Transverse colon (tissue), 4 donors: Measurements from ENCODE around the gene ABHD16B. TPM values are rescaled to one million over a fixed set of nuclear protein-coding genes. Genes with fewer than 3 reads are reported as not detected.
A peak's percentile ranks its signal among the peaks of the same experiment; 100 is the strongest.

Source experiments
- DNase-seq: peaks from one replicate; pipeline ENCODE4 v3.0.0-alpha.2; 2019
- H3K27ac ChIP-seq, 4 donors: fragments of 200-600 bp; sonication (generic); 2 replicates each; pipeline ENCODE4 v1.5.1; 2016 to 2018; ENCODE audit warnings: inconsistent platforms in 4 of 4
- H3K27me3 ChIP-seq: fragments of 200-600 bp; sonication (generic); 2 replicates; pipeline ENCODE4 v1.5.1; 2017; ENCODE audit warnings: inconsistent platforms
- H3K36me3 ChIP-seq, 4 donors: fragments of 200-600 bp; sonication (generic); 2 replicates each; pipeline ENCODE4 v1.5.1; 2017 to 2019; ENCODE audit warnings: inconsistent platforms in 4 of 4
- H3K4me1 ChIP-seq, 4 donors: fragments of 200-600 bp; sonication (generic); 2 replicates each; pipeline ENCODE4 v1.5.1; 2017 to 2020; ENCODE audit warnings: inconsistent platforms in 4 of 4
- H3K4me3 ChIP-seq, 4 donors: fragments of 200-600 bp; sonication (generic); 1 replicate in 1 of 4; 2 replicates in 3 of 4; pipeline versions ENCODE4 v1.5.1 to v1.6.1; 2017 to 2019; ENCODE audit warnings: inconsistent platforms in 4 of 4
- H3K9me3 ChIP-seq, 2 donors: fragments of 200-600 bp; sonication (generic); 2 replicates each; pipeline ENCODE4 v1.5.1; 2017 to 2019; ENCODE audit warnings: inconsistent platforms in 2 of 2
- EP300 ChIP-seq: sonication (generic); formaldehyde crosslinking; IDR thresholded peaks from one replicate; pipeline ENCODE4 v1.6.1; 2017; ENCODE audit warnings: antibody characterized with exemption, low read depth
- POLR2A ChIP-seq: fragments of 450-650 bp; IDR thresholded peaks from one replicate; pipeline ENCODE4 v1.6.1; 2016; ENCODE audit warnings: antibody characterized with exemption, mild to moderate bottlenecking, moderate library complexity
- POLR2AphosphoS5 ChIP-seq, 3 donors: sonication (generic); formaldehyde crosslinking; IDR thresholded peaks; one replicate each; pipeline ENCODE4 v1.6.1; 2016; ENCODE audit warnings: antibody characterized with exemption in 3 of 3
- WGBS, 2 donors: methylation state at CpG; one replicate each; pipeline ENCODE4 v1.1.5; 2018; ENCODE audit warnings: low coverage in 1 of 2; 5-methylcytosine and 5-hydroxymethylcytosine counted together
- in situ Hi-C, 4 donors: fragments of 200-750 bp; cut with MboI; loops; one replicate each; pipeline versions ENCODE4 v1.15.0 to v1.15.1; 2017; ENCODE audit warnings: low sequenced_read_pairs in 3 of 4, low pct_ligation_motif_present in 1 of 4, low pct_unique_long_range_greater_than_20kb in 1 of 4
- intact Hi-C: fragments of 100-400 bp; cut with DNase I; formaldehyde crosslinking; loops from one replicate; pipeline ENCODE4 v1.15.1; 2023; ENCODE audit warnings: low total_unique reads
- total RNA-seq, 4 donors: library from RNA; depleted of rRNA; stranded (reverse); fragments of >200 nt; gene quantifications; one replicate each; pipeline ENCODE4 v1.1.0, GENCODE V29; 2016
- TF ChIP-seq, protein P1 (sequence below), 5 experiments: fragments of 200-600 bp in 3 of 5; fragments of 450-650 bp in 2 of 5; sonication (generic) in 3 of 5; IDR thresholded peaks; 1 replicate in 2 of 5; 2 replicates in 3 of 5; pipeline ENCODE4 v1.5.1; 2016 to 2017; ENCODE audit warnings: antibody characterized with exemption in 5 of 5, inconsistent platforms in 3 of 5, mild to moderate bottlenecking in 2 of 5, moderate library complexity in 1 of 5

The ABHD16B gene
- total RNA-seq, 4 donors from 2014 or later: not detected

DNA sequence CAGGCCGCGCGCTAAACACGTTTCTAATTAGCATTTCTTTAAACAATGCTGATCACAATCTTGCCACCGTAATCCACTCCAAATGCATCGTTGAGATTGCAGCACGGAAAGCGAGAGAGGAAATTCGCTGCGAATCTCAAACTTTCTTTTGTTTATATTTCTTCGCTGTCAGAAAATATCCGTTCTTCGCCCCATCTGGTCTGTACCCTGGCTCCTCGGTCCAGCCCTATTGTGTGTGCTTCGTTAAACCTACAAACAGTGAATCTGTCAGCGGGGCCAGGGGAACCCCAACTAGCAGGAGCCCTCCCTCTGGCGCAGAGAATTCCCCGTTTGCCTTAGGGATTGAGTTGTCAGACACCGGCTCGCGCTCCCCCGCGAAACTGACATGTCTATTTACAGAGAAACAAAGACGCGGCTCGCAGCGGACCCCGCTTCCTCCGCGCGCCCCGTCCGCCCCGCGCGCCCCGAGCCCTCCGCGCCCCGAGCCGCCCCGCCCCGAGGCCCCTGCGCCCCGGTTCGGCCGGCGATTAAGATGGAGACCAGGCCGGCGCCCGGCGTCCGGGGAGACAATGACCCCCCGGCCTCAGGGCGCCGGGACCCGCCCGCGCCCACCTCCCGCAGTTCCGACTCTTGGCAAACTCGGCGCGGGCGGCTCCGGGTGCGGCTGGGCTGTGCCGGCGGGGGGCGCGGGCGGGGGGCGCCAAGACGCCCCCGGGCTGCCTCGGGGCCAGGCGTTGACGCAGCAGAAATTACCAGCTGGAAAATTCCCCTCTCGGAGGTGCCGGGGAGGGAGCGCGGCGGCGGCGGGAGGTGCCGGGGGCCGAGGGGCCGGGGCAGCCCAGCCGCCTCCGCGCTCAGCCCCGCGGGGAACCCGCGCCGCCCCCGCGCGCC is 31.1 kb upstream of the ABHD16B start:
- Histone ChIP-seq H3K4me1 (peaks cover 5 to 37% (median 33%) of the 10 kb centered on the region in 4 donors), H3K4me3 (peak overlapping the region; percentile 32 to 55 (median 50)), H3K27ac (peak overlapping the region; percentile 59 to 74 (median 68)), H3K27me3 (peaks cover 64% of the 10 kb centered on the region), H3K36me3 (no peaks in the 10 kb centered on the region), H3K9me3 (no peaks in the 10 kb centered on the region)
- DNase-seq: no peak
- 2 to 3% methylated on average over 9 to 64 of the region's 99 CpGs for WGBS, 2 donors
- in situ Hi-C loops (no loop called here), intact Hi-C loops (no loop called here)
- peak in 1 of 3 donors; percentile 24 for TF ChIP-seq POLR2AphosphoS5 (IDR thresholded peaks at IDR 0.05)
- TF ChIP-seq POLR2A: no peak

DNA sequence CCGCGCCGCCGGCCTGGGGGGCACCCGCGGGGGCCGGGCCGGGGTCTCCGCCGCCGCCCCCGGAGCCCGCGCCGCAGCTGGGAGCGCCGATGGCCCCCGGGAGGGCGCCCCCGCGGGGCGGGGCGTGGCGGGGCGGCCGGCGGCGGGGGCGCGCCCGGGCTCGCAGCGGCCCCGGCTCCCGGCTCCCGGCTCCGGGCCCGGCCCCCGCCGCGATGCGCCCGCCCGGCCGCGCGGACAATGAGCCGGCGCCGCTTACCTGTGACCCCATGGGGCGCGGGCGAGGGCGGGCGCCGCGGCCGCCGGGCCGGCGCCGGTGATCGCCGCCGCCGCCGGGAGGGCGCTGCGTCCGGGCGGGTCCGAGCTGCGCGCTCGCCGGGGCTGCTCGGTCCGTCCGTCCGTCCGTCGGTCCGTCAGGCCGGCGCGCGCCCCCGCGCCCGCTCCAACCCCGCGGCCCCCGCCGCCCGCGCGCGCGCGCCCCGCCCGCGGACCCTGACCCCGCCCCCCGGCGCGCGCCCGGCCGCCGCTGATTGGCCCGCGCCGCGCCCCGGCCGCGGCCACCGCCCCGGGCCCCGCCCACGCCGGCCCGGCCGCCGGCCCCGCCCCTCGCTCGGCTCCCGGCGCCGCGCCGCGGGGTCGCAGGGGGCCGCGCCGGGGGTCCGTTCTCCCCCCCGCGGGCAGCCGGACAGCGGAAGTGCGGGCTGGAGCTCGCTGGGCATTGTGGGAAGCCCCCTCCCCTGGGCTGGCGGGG is 30.3 kb upstream of the ABHD16B start, which contains the start of gene ZBTB46:
TSS of gene ZBTB46 (minus strand) at position 424 of the 748 bp plus-strand sequence. CDS start 40,507 bp downstream, outside the sequence.
- Histone ChIP-seq H3K27ac (peak within 1 kb of the TSS; percentile 59 to 74 (median 68)), H3K36me3 (no peaks in the 10 kb centered on the region), H3K27me3 (peaks cover 56% of the 10 kb centered on the region), H3K4me1 (peaks cover 5 to 37% (median 34%) of the 10 kb centered on the region in 4 donors), H3K4me3 (peak within 1 kb of the TSS; percentile 34 to 56 (median 54)), H3K9me3 (no peaks in the 10 kb centered on the region)
- 3% methylated on average over 6 of the region's 147 CpGs; no CpG with 5 or more reads in 1 of the 2 donors for WGBS, 2 donors
- intact Hi-C loops: no loop called here
- TF ChIP-seq POLR2A (no peak), EP300 (no peak), POLR2AphosphoS5 (IDR thresholded peaks at IDR 0.05) (no peak)
- TF ChIP-seq, protein P1, sequence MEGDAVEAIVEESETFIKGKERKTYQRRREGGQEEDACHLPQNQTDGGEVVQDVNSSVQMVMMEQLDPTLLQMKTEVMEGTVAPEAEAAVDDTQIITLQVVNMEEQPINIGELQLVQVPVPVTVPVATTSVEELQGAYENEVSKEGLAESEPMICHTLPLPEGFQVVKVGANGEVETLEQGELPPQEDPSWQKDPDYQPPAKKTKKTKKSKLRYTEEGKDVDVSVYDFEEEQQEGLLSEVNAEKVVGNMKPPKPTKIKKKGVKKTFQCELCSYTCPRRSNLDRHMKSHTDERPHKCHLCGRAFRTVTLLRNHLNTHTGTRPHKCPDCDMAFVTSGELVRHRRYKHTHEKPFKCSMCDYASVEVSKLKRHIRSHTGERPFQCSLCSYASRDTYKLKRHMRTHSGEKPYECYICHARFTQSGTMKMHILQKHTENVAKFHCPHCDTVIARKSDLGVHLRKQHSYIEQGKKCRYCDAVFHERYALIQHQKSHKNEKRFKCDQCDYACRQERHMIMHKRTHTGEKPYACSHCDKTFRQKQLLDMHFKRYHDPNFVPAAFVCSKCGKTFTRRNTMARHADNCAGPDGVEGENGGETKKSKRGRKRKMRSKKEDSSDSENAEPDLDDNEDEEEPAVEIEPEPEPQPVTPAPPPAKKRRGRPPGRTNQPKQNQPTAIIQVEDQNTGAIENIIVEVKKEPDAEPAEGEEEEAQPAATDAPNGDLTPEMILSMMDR (IDR thresholded peaks at IDR 0.05): no peak
- DNase-seq: peak; percentile 66
- in situ Hi-C loops: no loop called here

DNA sequence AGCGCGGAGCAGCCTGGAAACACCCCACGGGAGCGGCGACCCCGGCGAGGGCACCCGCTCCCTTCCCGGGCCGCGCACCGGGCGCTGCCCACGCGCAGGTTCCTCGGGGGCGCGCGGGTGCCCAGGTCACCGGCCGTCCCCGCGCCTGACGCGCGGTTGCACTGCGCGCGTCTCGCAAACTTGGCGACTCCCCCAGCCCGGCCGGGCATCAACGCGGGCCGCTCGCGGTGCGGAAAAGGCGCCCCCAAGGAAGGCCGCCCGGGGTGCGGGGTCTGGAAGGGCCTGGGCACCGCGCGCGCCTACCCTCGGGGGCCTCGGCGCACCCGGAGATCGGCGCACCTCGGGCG is 29.7 kb upstream of the ABHD16B start:
- Histone ChIP-seq H3K9me3 (no peaks in the 10 kb centered on the region), H3K4me3 (peak overlapping the region; percentile 34 to 56 (median 50)), H3K36me3 (no peaks in the 10 kb centered on the region), H3K27me3 (peaks cover 52% of the 10 kb centered on the region), H3K27ac (peak overlapping the region; percentile 49 to 70 (median 55)), H3K4me1 (peaks cover 5 to 37% (median 34%) of the 10 kb centered on the region in 4 donors)
- intact Hi-C loops (no loop called here), in situ Hi-C loops (no loop called here)
- WGBS, 2 donors: no CpG with 5 or more reads among the region's 55 CpGs
- DNase-seq: no peak
- TF ChIP-seq, protein P1 (IDR thresholded peaks at IDR 0.05): no peak
- TF ChIP-seq EP300 (no peak), POLR2AphosphoS5 (IDR thresholded peaks at IDR 0.05) (no peak), POLR2A (no peak)

DNA sequence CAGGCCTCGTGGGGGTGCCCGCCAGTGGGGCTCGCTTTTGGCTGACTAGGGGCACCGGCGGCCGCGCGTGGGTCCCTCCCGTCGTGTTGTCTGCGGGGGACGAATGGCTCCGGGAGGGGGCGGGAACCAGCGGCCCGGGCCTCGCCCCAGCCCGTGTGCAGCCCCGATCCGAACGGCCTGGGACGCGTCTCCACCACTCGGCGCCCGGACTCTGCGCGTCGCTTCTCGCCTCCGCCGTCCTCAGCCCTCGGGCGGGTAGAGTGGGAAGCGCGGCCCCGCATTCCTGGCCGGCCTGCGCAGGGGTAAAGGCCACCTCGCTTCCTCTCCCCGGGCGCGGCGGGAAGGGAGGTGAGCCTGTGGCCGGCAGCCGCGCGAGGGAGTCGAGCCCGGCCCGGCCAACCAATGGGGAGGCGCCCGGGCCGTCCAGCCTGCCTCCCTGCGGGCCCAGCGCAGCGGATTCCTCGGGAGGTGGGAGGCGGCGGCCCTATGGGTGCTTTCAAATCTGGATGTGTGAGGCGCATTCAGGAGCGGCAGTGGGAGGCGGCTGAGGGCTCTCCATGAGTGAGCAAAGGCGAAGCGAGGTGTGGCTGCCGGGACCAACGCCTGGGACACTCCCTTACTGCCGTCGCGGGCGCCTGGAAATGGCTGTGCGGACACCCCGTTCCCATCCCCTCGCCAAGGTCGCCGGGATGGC is 29.2 kb upstream of the ABHD16B start:
- intact Hi-C loops: no loop called here
- peak; percentile 64 for DNase-seq
- Histone ChIP-seq H3K4me3 (peak overlapping the region; percentile 34 to 56 (median 50)), H3K27ac (peak overlapping the region; percentile 49 to 70 (median 55)), H3K27me3 (peaks cover 47% of the 10 kb centered on the region), H3K9me3 (no peaks in the 10 kb centered on the region), H3K36me3 (no peaks in the 10 kb centered on the region), H3K4me1 (peaks cover 5 to 37% (median 34%) of the 10 kb centered on the region in 4 donors)
- WGBS, 2 donors: 25% methylated on average over 58 of the region's 76 CpGs; no CpG with 5 or more reads in 1 of the 2 donors
- no peak for TF ChIP-seq EP300
- TF ChIP-seq POLR2A: peak; percentile 44
- peak in 2 of 3 donors; percentile 9 to 27 for TF ChIP-seq POLR2AphosphoS5 (IDR thresholded peaks at IDR 0.05)
- in situ Hi-C loops: no loop called here
